Heart right ventricle (tissue), 16 donors: ENCODE results near the gene C12orf54. TPM values are rescaled to one million over a fixed set of nuclear protein-coding genes. Genes with fewer than 3 reads are reported as not detected.
"Not testable (repeated sequence)": the region's sequence is repeated elsewhere in the genome, so short reads cannot be mapped to it uniquely, and the experiment has no call there.

Source experiments
- ATAC-seq, 8 donors: fragments of 200-7000 bp; cut with Tn5 transposase; one replicate each; pipeline ENCODE4 v1.9.1; 2020; ENCODE audit warnings: mild to moderate bottlenecking in 8 of 8, moderate library complexity in 8 of 8, moderate number of reproducible peaks in 1 of 8
- DNase-seq, 2 donors: peaks; one replicate each; pipeline ENCODE4 v3.0.0-alpha.2; 2020
- H3K27ac ChIP-seq, 10 donors: fragments of 200-600 bp; sonication (generic) in 2 of 10; one replicate each; pipeline versions ENCODE4 v1.5.0 to v1.8.0; 2020 to 2022; ENCODE audit warnings: mild to moderate bottlenecking in 3 of 10
- H3K27me3 ChIP-seq, 7 donors: fragments of 200-600 bp; one replicate each; pipeline ENCODE4 v1.8.0; 2021 to 2022; ENCODE audit warnings: mild to moderate bottlenecking in 2 of 7
- H3K36me3 ChIP-seq, 9 donors: fragments of 200-600 bp; sonication (generic) in 1 of 9; one replicate each; pipeline versions ENCODE4 v1.5.0 to v1.8.0; 2020 to 2022; ENCODE audit warnings: mild to moderate bottlenecking in 2 of 9
- H3K4me1 ChIP-seq, 9 donors: fragments of 200-600 bp; sonication (generic) in 1 of 9; one replicate each; pipeline versions ENCODE4 v1.5.0 to v1.8.0; 2020 to 2022; ENCODE audit warnings: mild to moderate bottlenecking in 4 of 9
- H3K4me3 ChIP-seq, 10 donors: fragments of 200-600 bp; sonication (generic) in 2 of 10; one replicate each; pipeline versions ENCODE4 v1.5.0 to v1.8.0; 2020 to 2022; ENCODE audit warnings: mild to moderate bottlenecking in 7 of 10, moderate library complexity in 2 of 10
- H3K9me3 ChIP-seq, 11 donors: fragments of 200-600 bp in 10 of 11; sonication (generic) in 2 of 11; one replicate each; pipeline versions ENCODE4 v1.5.0 to v1.8.0; 2013 to 2022; ENCODE audit warnings: mild to moderate bottlenecking in 2 of 11, control low read depth in 1 of 11, moderate library complexity in 1 of 11
- WGBS, 2 donors: extraction: QIAGEN DNeasy Blood & Tissue Kit; methylation state at CpG; one replicate each; pipeline ENCODE4 v1.1.7; 2013; ENCODE audit warnings: inconsistent platforms in 1 of 2; 5-methylcytosine and 5-hydroxymethylcytosine counted together
- intact Hi-C, 10 donors: fragments of 100-400 bp; cut with DNase I; formaldehyde crosslinking; loops; one replicate each; pipeline versions ENCODE4 v1.11.1 to v1.14.2; 2022
- polyA plus RNA-seq, 2 donors: library from polyadenylated mRNA; stranded (reverse); fragments of 200-250 nt; gene quantifications; one replicate each; pipeline ENCODE4 v1.2.3, GENCODE V29; 2013
- total RNA-seq, 10 donors: library from RNA; stranded (reverse); fragmentation: NEBNext Ultra II Directional in 3 of 10; extraction: Animal tissue kit (Norgen Biotek cat#: 25700) in 3 of 10; gene quantifications; one replicate each; pipeline versions ENCODE4 v1.2.1 to v1.2.4, GENCODE V29; 2021 to 2023
- TF ChIP-seq, protein P1 (sequence below), 9 donors: fragments of 200-600 bp; sonication (generic) in 2 of 9; IDR thresholded peaks; one replicate each; pipeline versions ENCODE4 v1.5.0 to v1.8.0; 2021 to 2022; ENCODE audit warnings: antibody characterized with exemption in 9 of 9, mild to moderate bottlenecking in 5 of 9, moderate library complexity in 1 of 9
- donor health status: Arrhythmogenic right ventricular cardiomyopathy.
- donor health status: ischemic (EF 13 %, LVEDD 7.1; RV severe dilation, severe dysfunction).
- donor health status: healthy with polysubstance abuse.
- donor health status: DM: no; HTN: yes; CAD: no.
- donor health status: DM: no; HTN: no; CAD: no.
- donor health status: ischemic (EF 25% LVEDD 6.9; RV normal size, moderate dysfunction).
- donor health status: ischemic (EF 25% LVEDD 5.7; RV mildly dilated, moderate dysfunction).
- donor health status: healthy.
- donor health status: DM: yes; HTN: yes; CAD: no.
- donor health status: Ischemic cardiomyopathy.
- donor health status: ischemic (EF 35%, LVEDD 5.7; RV mildly dilated, moderate dysfunction).
- donor health status: nonischemic (EF 11% LVEDD 7.7; RV severe dilation, severe dysfunction).
- donor health status: DM: yes; HTN: yes; CAD: no.
- donor health status: PGD.
- donor health status: ischemic (EF 29% LVEDD 5.4; RV normal size, mild dysfunction).
- donor health status: nonischemic (EF 23%, LVEDD 6.1; RV moderate dilation, normal function).

Gene C12orf54
- total and polyA plus RNA-seq, 12 donors: not detected

- no peak for DNase-seq
- TF ChIP-seq, protein P1, sequence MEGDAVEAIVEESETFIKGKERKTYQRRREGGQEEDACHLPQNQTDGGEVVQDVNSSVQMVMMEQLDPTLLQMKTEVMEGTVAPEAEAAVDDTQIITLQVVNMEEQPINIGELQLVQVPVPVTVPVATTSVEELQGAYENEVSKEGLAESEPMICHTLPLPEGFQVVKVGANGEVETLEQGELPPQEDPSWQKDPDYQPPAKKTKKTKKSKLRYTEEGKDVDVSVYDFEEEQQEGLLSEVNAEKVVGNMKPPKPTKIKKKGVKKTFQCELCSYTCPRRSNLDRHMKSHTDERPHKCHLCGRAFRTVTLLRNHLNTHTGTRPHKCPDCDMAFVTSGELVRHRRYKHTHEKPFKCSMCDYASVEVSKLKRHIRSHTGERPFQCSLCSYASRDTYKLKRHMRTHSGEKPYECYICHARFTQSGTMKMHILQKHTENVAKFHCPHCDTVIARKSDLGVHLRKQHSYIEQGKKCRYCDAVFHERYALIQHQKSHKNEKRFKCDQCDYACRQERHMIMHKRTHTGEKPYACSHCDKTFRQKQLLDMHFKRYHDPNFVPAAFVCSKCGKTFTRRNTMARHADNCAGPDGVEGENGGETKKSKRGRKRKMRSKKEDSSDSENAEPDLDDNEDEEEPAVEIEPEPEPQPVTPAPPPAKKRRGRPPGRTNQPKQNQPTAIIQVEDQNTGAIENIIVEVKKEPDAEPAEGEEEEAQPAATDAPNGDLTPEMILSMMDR (IDR thresholded peaks at IDR 0.05): no peak
- intact Hi-C loops: no loop called here
- no peak overlapping the region for H3K27ac ChIP-seq
- H3K27me3 ChIP-seq: peaks cover 0 to 4% (median 0%) of the 10 kb centered on the region in 7 donors
- H3K4me3 ChIP-seq: no peak overlapping the region
- no peaks in the 10 kb centered on the region for H3K4me1 ChIP-seq
- ATAC-seq: no peak
- H3K9me3 ChIP-seq: peaks cover 0 to 8% (median 0%) of the 10 kb centered on the region in 11 donors
- H3K36me3 ChIP-seq: no peaks in the 10 kb centered on the region
- 89% methylated on average over 3 of the region's 3 CpGs for WGBS, 2 donors
These were observed 632 bp downstream of the C12orf54 start for GRCh38 chr12:48482930-48483329.

- Histone ChIP-seq H3K4me3 (no peak overlapping the region), H3K27me3 (peaks cover 0 to 4% (median 0%) of the 10 kb centered on the region in 7 donors), H3K36me3 (no peaks in the 10 kb centered on the region), H3K4me1 (no peaks in the 10 kb centered on the region), H3K9me3 (no peaks in the 10 kb centered on the region), H3K27ac (no peak overlapping the region)
- 74 to 88% methylated on average over 2 of the region's 2 CpGs for whole genome bisulfite sequencing, 2 donors
- no peak for DNase-seq
- no peak for ATAC-seq
- intact Hi-C loops: no loop called here
- TF ChIP-seq, protein P1 (IDR thresholded peaks at IDR 0.05): no peak
These were observed 4.0 kb downstream of the C12orf54 start for GRCh38 chr12:48486261-48486660.

- Histone ChIP-seq H3K36me3 (no peaks in the 10 kb centered on the region), H3K27me3 (peaks cover 0 to 4% (median 0%) of the 10 kb centered on the region in 7 donors), H3K4me1 (no peaks in the 10 kb centered on the region), H3K27ac (no peak overlapping the region), H3K9me3 (no peaks in the 10 kb centered on the region), H3K4me3 (no peak overlapping the region)
- DNase-seq: no peak
- TF ChIP-seq, protein P1 (IDR thresholded peaks at IDR 0.05): no peak
- intact Hi-C loops: no loop called here
- no peak for ATAC-seq
- 55 to 63% methylated on average over 5 of the region's 5 CpGs for WGBS, 2 donors
These were observed 4.4 kb downstream of the C12orf54 start for GRCh38 chr12:48486679-48487078.

GRCh38 chr12:48489012-48489411, 6.7 kb downstream of the C12orf54 start:
- H3K27ac ChIP-seq: no peak overlapping the region
- ATAC-seq (no peak), DNase-seq (no peak)
- TF ChIP-seq, protein P1 (IDR thresholded peaks at IDR 0.05): no peak
- WGBS, 2 donors: 75 to 77% methylated on average over 2 of the region's 2 CpGs
- no peak overlapping the region for H3K4me3 ChIP-seq
- intact Hi-C loops: no loop called here
- no peaks in the 10 kb centered on the region for H3K36me3 ChIP-seq
- H3K4me1 ChIP-seq: no peaks in the 10 kb centered on the region
- H3K27me3 ChIP-seq: peaks cover 0 to 4% (median 0%) of the 10 kb centered on the region in 7 donors
- no peaks in the 10 kb centered on the region for H3K9me3 ChIP-seq

- ATAC-seq, H3K27ac ChIP-seq, intact Hi-C loops, H3K4me1 ChIP-seq, H3K9me3 ChIP-seq, H3K27me3 ChIP-seq, DNase-seq, H3K4me3 ChIP-seq, H3K36me3 ChIP-seq: not testable (repeated sequence)
- 85 to 86% methylated on average over 7 of the region's 7 CpGs for WGBS, 2 donors
These were observed 7.2 kb downstream of the C12orf54 start for GRCh38 chr12:48489456-48489855.

DNA sequence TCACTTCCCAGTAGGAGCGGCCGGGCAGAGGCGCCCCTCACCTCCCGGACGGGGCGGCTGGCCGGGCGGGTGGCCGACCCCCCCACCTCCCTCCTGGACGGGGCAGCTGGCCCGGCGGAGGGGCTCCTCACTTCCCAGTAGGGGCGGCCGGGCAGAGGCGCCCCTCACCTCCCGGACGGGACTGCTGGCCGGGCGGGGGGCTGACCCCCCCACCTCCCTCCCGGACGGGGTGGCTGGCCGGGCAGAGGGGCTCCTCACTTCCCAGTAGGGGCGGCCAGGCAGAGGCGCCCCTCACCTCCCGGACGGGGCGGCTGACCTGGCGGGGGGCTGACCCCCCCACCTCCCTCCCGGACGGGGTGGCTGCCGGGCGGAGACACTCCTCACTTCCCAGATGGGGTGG, 18.0 kb downstream of the C12orf54 start:
- H3K27ac ChIP-seq, H3K36me3 ChIP-seq, ATAC-seq, H3K27me3 ChIP-seq, H3K4me1 ChIP-seq, H3K9me3 ChIP-seq, H3K4me3 ChIP-seq, DNase-seq, intact Hi-C loops: not testable (repeated sequence)
- 91 to 93% methylated on average over 24 to 27 of the region's 32 CpGs for WGBS, 2 donors

DNA sequence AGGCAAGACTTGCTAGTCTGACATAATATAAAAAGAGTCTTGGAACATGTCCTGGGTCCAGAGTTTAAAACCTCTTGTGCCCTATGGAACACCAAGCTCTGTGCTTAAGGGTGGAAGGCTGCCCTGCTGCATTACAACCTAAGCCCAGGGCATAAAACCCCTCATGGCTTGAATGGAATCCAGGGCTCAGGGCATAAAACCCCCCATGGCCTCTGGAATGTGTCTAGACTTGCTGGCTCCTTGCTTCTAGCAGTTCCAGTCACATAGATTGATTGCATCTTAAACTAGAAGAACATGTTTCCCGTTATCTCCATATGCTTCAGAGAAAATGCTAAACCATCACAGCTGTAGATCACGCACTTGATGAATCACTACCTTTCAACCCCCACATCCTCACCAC, 24.5 kb downstream of the C12orf54 start:
- H3K27me3 ChIP-seq, intact Hi-C loops, H3K4me3 ChIP-seq, H3K27ac ChIP-seq, DNase-seq, H3K36me3 ChIP-seq, H3K4me1 ChIP-seq, ATAC-seq: not testable (repeated sequence)
- peaks cover 0 to 14% (median 4%) of the 10 kb centered on the region in 11 donors for H3K9me3 ChIP-seq
- WGBS, 2 donors: 69 to 79% methylated on average over 2 of the region's 2 CpGs
